Stomach (tissue), 9 donors: ENCODE results near the gene ATR. TPM values are rescaled to one million over a fixed set of nuclear protein-coding genes. Genes with fewer than 3 reads are reported as not detected.
"Not testable (repeated sequence)": the region's sequence is repeated elsewhere in the genome, so short reads cannot be mapped to it uniquely, and the experiment has no call there.

Experiments
- DNase-seq, 2 donors: peaks; one replicate each; pipeline versions ENCODE4 v3.0.0 to v3.0.0-alpha.2; 2013 to 2019
- H3K27ac ChIP-seq, 5 donors: fragments of 200-600 bp in 4 of 5; sonication (generic) in 4 of 5; one replicate each; pipeline ENCODE4 v1.5.1; 2013 to 2019; ENCODE audit warnings: mild to moderate bottlenecking in 1 of 5, moderate library complexity in 1 of 5
- H3K27me3 ChIP-seq, 3 donors: fragments of 200-600 bp; sonication (generic); one replicate each; pipeline ENCODE4 v1.5.1; 2017 to 2019; ENCODE audit warnings: mixed run types in 1 of 3
- H3K36me3 ChIP-seq, 4 donors: fragments of 200-600 bp; sonication (generic); 1 replicate in 3 of 4; 2 replicates in 1 of 4; pipeline ENCODE4 v1.5.1; 2016 to 2019
- H3K4me1 ChIP-seq, 4 donors: fragments of 200-600 bp; sonication (generic); one replicate each; pipeline ENCODE4 v1.5.1; 2016 to 2019
- H3K4me3 ChIP-seq, 4 donors: fragments of 200-600 bp; sonication (generic) in 3 of 4; one replicate each; pipeline ENCODE4 v1.5.1; 2016 to 2019; ENCODE audit warnings: mild to moderate bottlenecking in 1 of 4
- H3K9me3 ChIP-seq, 4 donors: fragments of 200-600 bp; sonication (generic); one replicate each; pipeline ENCODE4 v1.5.1; 2016 to 2019
- EP300 ChIP-seq: sonication (generic); formaldehyde crosslinking; IDR thresholded peaks from one replicate; pipeline ENCODE4 v1.6.1; 2017; ENCODE audit warnings: antibody characterized with exemption
- POLR2A ChIP-seq, 4 donors: fragments of 450-650 bp; IDR thresholded peaks; one replicate each; pipeline ENCODE4 v1.6.1; 2016; ENCODE audit warnings: antibody characterized with exemption in 4 of 4, control low read depth in 2 of 4, mild to moderate bottlenecking in 1 of 4, moderate library complexity in 1 of 4
- POLR2AphosphoS5 ChIP-seq, 3 donors: sonication (generic); formaldehyde crosslinking; IDR thresholded peaks; one replicate each; pipeline ENCODE4 v1.6.1; 2016; ENCODE audit warnings: antibody characterized with exemption in 3 of 3
- WGBS, 5 donors: extraction: QIAGEN DNeasy Blood & Tissue Kit in 3 of 5; methylation state at CpG; one replicate each; pipeline versions ENCODE4 v1.1.5 to v1.1.7; 2013 to 2018; 5-methylcytosine and 5-hydroxymethylcytosine counted together
- intact Hi-C: fragments of 100-400 bp; cut with DNase I; formaldehyde crosslinking; loops from one replicate; pipeline ENCODE4 v1.15.1; 2023; ENCODE audit warnings: low total_unique reads
- polyA plus RNA-seq, 3 donors: library from polyadenylated mRNA; stranded (reverse); fragments of 200-250 nt; gene quantifications; one replicate each; pipeline ENCODE4 v1.2.3, GENCODE V29; 2013
- total RNA-seq, 5 donors: library from RNA; depleted of rRNA; stranded (reverse); fragments of >200 nt; gene quantifications; one replicate each; pipeline versions ENCODE4 v1.1.0 to v1.2.3, GENCODE V29; 2014 to 2016
- TF ChIP-seq, protein P1 (sequence below), 7 experiments: fragments of 450-650 bp in 4 of 7; fragments of 200-600 bp in 3 of 7; sonication (generic) in 3 of 7; IDR thresholded peaks; one replicate each; pipeline ENCODE4 v1.5.1; 2016 to 2019; ENCODE audit warnings: antibody characterized with exemption in 7 of 7, control low read depth in 2 of 7, mild to moderate bottlenecking in 1 of 7
- donor health status: healthy with polysubstance abuse.
- donor health status: Bipolar disorder and iron deficiency.
- donor health status: healthy.

The ATR gene
- total and polyA plus RNA-seq, 8 donors = 6.0 to 51.0 (median 14.5) TPM

GRCh38 chr3:142445816-142446254, 132.7 kb downstream of the ATR start:
- H3K4me1 ChIP-seq = peaks cover 9 to 61% (median 42%) of the 10 kb centered on the region in 4 donors
- H3K27me3 ChIP-seq = no peaks in the 10 kb centered on the region
- WGBS, 5 donors = 57 to 73% (median 68%) methylated on average over 6 of the region's 6 CpGs
- peak in 1 of 2 donors; percentile 31 for DNase-seq
- H3K4me3 ChIP-seq = peak overlapping the region in 2 of 4 donors; percentile 71 to 91
- no peaks in the 10 kb centered on the region for H3K9me3 ChIP-seq
- peak overlapping the region in 2 of 5 donors; percentile 98 for H3K27ac ChIP-seq
- H3K36me3 ChIP-seq = peaks cover 0 to 9% (median 7%) of the 10 kb centered on the region in 4 donors
- no peak for TF ChIP-seq POLR2AphosphoS5 (IDR thresholded peaks at IDR 0.05)
- TF ChIP-seq EP300 = no peak
- TF ChIP-seq POLR2A (IDR thresholded peaks at IDR 0.05) = no peak
- TF ChIP-seq, protein P1, sequence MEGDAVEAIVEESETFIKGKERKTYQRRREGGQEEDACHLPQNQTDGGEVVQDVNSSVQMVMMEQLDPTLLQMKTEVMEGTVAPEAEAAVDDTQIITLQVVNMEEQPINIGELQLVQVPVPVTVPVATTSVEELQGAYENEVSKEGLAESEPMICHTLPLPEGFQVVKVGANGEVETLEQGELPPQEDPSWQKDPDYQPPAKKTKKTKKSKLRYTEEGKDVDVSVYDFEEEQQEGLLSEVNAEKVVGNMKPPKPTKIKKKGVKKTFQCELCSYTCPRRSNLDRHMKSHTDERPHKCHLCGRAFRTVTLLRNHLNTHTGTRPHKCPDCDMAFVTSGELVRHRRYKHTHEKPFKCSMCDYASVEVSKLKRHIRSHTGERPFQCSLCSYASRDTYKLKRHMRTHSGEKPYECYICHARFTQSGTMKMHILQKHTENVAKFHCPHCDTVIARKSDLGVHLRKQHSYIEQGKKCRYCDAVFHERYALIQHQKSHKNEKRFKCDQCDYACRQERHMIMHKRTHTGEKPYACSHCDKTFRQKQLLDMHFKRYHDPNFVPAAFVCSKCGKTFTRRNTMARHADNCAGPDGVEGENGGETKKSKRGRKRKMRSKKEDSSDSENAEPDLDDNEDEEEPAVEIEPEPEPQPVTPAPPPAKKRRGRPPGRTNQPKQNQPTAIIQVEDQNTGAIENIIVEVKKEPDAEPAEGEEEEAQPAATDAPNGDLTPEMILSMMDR (IDR thresholded peaks at IDR 0.05) = no peak
- intact Hi-C loops = no loop called here

DNA sequence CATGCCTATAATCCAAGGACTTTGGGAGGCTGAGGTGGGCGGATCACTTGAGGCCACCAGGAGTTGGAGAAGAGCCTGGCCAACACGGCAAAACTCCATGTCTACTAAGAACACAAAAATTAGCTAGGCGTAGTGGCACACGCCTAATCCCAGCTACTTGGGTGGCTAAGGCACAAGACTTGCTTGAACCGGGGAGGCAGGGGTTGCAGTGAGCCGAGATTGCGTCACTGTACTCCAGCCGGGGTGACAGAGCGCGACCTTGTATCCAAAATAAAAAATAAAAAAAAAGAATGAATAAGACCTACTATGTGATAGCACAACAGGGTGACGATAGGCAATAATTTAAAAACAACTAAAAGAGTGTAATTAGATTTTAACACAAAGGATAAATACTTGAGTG, 134.2 kb downstream of the ATR start:
- no peak overlapping the region for H3K4me3 ChIP-seq
- no peaks in the 10 kb centered on the region for H3K27me3 ChIP-seq
- no peaks in the 10 kb centered on the region for H3K36me3 ChIP-seq
- H3K27ac ChIP-seq = no peak overlapping the region
- H3K9me3 ChIP-seq = no peaks in the 10 kb centered on the region
- DNase-seq = no peak
- WGBS, 5 donors = 92 to 96% (median 96%) methylated on average over 11 of the region's 11 CpGs
- intact Hi-C loops = no loop called here
- TF ChIP-seq POLR2A (IDR thresholded peaks at IDR 0.05) = no peak
- TF ChIP-seq, protein P1 (IDR thresholded peaks at IDR 0.05) = no peak
- no peak for TF ChIP-seq POLR2AphosphoS5 (IDR thresholded peaks at IDR 0.05)
- no peak for TF ChIP-seq EP300
- H3K4me1 ChIP-seq = peaks cover 16 to 76% (median 49%) of the 10 kb centered on the region in 4 donors

- 95 to 99% (median 97%) methylated on average over 12 of the region's 12 CpGs for WGBS, 5 donors
Observed at GRCh38 chr3:142443060-142443459, 135.5 kb downstream of the ATR start.

DNA sequence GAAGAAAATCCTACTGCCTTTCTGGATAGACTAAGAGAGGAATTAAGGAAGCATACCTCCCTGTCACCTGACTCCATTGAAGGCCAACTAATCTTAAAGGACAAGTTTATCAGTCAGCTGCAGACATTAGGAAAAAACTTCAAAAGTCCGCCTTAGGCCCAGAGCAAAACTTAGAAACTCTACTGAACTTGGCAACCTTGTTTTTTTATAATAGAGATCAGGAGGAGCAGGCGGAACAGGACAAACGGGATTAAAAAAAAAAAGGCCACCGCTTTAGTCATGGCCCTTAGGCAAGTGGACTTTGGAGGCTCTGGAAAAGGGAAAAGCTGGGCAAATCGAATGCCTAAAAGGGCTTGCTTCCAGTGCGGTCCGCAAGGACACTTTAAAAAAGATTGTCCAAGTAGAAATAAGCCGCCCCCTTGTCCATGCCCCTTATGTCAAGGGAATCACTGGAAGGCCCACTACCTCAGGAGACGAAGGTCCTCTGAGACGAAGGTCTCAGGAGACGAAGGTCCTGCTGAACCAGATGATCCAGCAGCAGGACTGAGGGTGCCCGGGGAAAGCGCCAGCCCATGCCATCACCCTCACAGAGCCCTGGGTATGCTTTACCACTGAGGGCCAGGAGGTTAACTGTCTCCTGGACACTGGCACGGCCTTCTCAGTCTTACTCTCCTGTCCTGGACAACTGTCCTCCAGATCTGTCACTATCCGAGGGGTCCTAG, 138.9 kb downstream of the ATR start:
- H3K27me3 ChIP-seq, H3K4me3 ChIP-seq, intact Hi-C loops, H3K27ac ChIP-seq, H3K9me3 ChIP-seq: not testable (repeated sequence)
- whole genome bisulfite sequencing, 5 donors = 65 to 88% (median 73%) methylated on average over 15 of the region's 15 CpGs
- Histone ChIP-seq H3K36me3 (peaks cover 0 to 17% (median 11%) of the 10 kb centered on the region in 4 donors), H3K4me1 (peaks cover 7 to 67% (median 37%) of the 10 kb centered on the region in 4 donors)
- peak in 1 of 2 donors; percentile 19 for DNase-seq

More at GRCh38 chr3:142443060-142443459, 135.5 kb downstream of the ATR start:
- H3K4me3 ChIP-seq, H3K27me3 ChIP-seq, H3K9me3 ChIP-seq, H3K36me3 ChIP-seq, intact Hi-C loops, H3K27ac ChIP-seq, DNase-seq: not testable (repeated sequence)
- H3K4me1 ChIP-seq = peaks cover 16 to 76% (median 46%) of the 10 kb centered on the region in 4 donors

DNA sequence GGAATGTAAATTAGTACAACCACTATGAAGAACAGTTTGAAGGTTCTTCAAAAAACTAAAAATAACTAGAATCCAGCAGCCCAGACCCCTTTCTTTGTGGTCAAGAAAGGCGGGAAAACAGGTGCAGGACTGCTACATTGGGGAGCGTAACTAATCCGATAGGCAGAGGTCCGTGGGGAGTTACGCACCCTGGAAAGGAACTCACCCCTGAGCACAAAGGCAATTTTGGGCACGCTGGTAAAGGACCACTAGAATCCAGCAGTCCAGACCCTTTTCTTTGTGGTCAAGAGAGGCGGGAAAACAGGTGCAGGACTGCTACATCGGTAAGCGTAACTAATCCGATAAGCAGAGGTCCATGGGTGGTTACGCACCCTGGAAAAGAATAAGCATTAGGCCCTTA, 140.4 kb downstream of the ATR start:
- H3K9me3 ChIP-seq, H3K4me3 ChIP-seq, H3K27me3 ChIP-seq, DNase-seq, H3K27ac ChIP-seq, intact Hi-C loops: not testable (repeated sequence)
- Histone ChIP-seq H3K4me1 (peaks cover 3 to 51% (median 25%) of the 10 kb centered on the region in 4 donors), H3K36me3 (peaks cover 0 to 19% (median 13%) of the 10 kb centered on the region in 4 donors)
- WGBS, 5 donors = 95 to 99% (median 98%) methylated on average over 11 of the region's 11 CpGs

DNA sequence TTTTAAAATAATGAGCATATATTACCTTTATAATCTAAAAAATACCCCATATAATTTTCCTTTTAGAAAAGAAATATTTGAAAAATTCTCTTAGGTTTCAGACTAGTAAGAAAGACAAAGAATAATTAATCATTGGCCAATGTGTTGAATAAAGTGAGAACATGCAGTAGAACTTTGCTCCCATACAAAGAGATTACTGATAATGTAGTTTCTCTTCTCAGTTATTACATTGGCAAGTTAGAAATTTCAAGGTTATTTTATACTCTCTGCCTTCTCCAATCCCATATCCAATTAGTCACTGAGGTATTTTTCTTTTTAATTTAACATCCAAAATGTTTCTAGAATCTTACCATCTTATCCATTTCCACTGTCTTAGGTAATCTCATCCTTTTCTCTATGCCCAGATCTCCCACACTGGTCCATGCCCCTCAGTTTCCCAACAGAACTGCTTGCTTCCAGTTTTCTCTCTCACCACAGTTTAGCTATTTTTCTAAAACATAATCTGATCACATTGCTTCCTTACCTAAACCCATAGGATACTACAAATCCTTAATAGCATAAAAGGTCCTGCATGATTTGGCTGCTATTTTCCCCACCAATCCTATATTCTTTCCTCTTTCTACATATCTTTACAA, 141.5 kb downstream of the ATR start:
- H3K4me3 ChIP-seq = no peak overlapping the region
- no peak for DNase-seq
- TF ChIP-seq POLR2AphosphoS5 (IDR thresholded peaks at IDR 0.05) (no peak), POLR2A (IDR thresholded peaks at IDR 0.05) (no peak), EP300 (no peak)
- TF ChIP-seq, protein P1 (IDR thresholded peaks at IDR 0.05) = no peak
- no peak overlapping the region for H3K27ac ChIP-seq
- H3K4me1 ChIP-seq = peaks cover 0 to 44% (median 20%) of the 10 kb centered on the region in 4 donors
- no peaks in the 10 kb centered on the region for H3K9me3 ChIP-seq
- H3K36me3 ChIP-seq = peaks cover 0 to 25% (median 19%) of the 10 kb centered on the region in 4 donors
- intact Hi-C loops = no loop called here
- no peaks in the 10 kb centered on the region for H3K27me3 ChIP-seq
